ENCODE measurements around the gene SFT2D1. TPM values are rescaled to one million over a fixed set of nuclear protein-coding genes. Genes with fewer than 3 reads are reported as not detected.

Gene SFT2D1
- total and polyA plus RNA-seq, 9 of the 15 experiments (the other 6 are each of a cell fraction or from before 2014, with no cell fraction given) = 54.4 to 140 (median 74.6) TPM

DNA sequence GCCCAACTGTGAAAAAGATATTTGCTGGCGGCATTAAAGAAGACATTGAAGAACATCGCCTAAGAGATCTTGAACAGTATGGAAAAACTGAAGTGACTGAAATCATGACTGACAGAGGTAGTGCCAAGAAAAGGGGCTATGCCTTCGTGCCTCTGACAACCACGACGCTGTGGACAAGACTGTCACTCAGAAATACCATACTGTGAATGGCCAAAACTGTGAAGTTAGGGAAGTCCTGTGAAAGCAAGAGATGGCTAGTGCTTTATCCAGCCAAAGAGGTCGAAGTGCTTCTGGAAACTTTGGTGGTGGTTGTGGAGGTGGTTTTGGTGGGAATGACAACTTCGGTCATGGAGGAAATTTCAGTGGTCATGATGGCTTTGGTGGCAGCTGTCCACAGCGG is 7.5 kb downstream of the SFT2D1 start:
- Histone ChIP-seq H3K27ac (ENCODE audit: extremely low read depth, low read depth, low read length) (no peak overlapping the region), H3K36me3 (ENCODE audit: control insufficient read depth, insufficient read depth, low read length) (peaks cover 57% of the 10 kb centered on the region), H3K4me2 (ENCODE audit: insufficient read depth, low read length) (no peak overlapping the region), H3K4me1 (replicated peaks in 1 of 2; ENCODE audit: control insufficient read depth in 2 of 2, insufficient read depth in 2 of 2, low read length in 2 of 2) (peaks cover 5 to 14% of the 10 kb centered on the region in 2 experiments; a peak in 4 of 5 replicates), H3K9me1 (ENCODE audit: control insufficient read depth, insufficient read depth, low read length) (peaks cover 15% of the 10 kb centered on the region), H2AFZ (ENCODE audit: low read depth, low read length) (no peak overlapping the region), H3K9me3 (replicated peaks; ENCODE audit: control insufficient read depth, insufficient read depth, low read depth, low read length) (no peaks in the 10 kb centered on the region), H4K20me1 (replicated peaks; ENCODE audit: control insufficient read depth, insufficient read depth, low read length) (peaks cover 34% of the 10 kb centered on the region; the same call in 1 of the 2 replicates), H3K9ac (ENCODE audit: insufficient read depth in 1 of 2, low read depth in 2 of 2, low read length in 2 of 2) (no peak overlapping the region), H3K79me2 (ENCODE audit: control insufficient read depth, insufficient read depth, low read length) (peaks cover 96% of the 10 kb centered on the region), H3K27me3 (ENCODE audit: control insufficient read depth in 2 of 2, insufficient read depth in 2 of 2, low read length in 2 of 2) (no peaks in the 10 kb centered on the region), H3K4me3 (no peak overlapping the region)
- ChIA-PET POLR2A (interaction anchor here (0.6 to 1.2 kb wide), 3 partner anchors 15 to 58 kb away, joined by 3 to 4 read pairs (median 3); no protein-coding TSS in a partner anchor), CTCF (ENCODE audit: low intra/inter-chr PET ratio) (no interaction called here)
- BruUV-seq (replicated peaks) = no TSS peak
- in situ Hi-C loops (cut with MboI) = loop anchor here (5.0 kb wide), 1 partner anchor 42 kb away; no protein-coding TSS in a partner anchor
- no peak for DNase-seq (ENCODE audit: extremely low read depth in 1 of 4, low spot score in 3 of 4)
- TF ChIP-seq MXD1 (CRISPR knock-in tag; IDR thresholded peaks at IDR 0.05; ENCODE audit: borderline replicate concordance, poor library complexity, severe bottlenecking) (no peak), PTBP1 (IDR thresholded peaks at IDR 0.05; ENCODE audit: low read depth, low read length) (no peak), MITF (IDR thresholded peaks at IDR 0.05) (no peak), MTA2 (IDR thresholded peaks at IDR 0.05; ENCODE audit: low read depth) (no peak), MTA1 (IDR thresholded peaks at IDR 0.05; ENCODE audit: borderline replicate concordance) (no peak), ZNF668 (CRISPR knock-in tag; IDR thresholded peaks at IDR 0.05) (no peak), HEY1 (CRISPR knock-in tag; IDR thresholded peaks at IDR 0.05; ENCODE audit: borderline replicate concordance) (no peak), RAD21 (CRISPR knock-in tag; conservative IDR thresholded peaks at IDR 0.05 in 1 of 2, IDR thresholded peaks at IDR 0.05 in 1 of 2) (no peak), POLR2B (IDR thresholded peaks at IDR 0.05; ENCODE audit: low read depth, partially characterized antibody) (peak; percentile 22), NFRKB (IDR thresholded peaks at IDR 0.05; ENCODE audit: low read depth) (no peak), ZNF146 (CRISPR knock-in tag; IDR thresholded peaks at IDR 0.05; ENCODE audit: unreplicated experiment) (no peak), CEBPG (CRISPR knock-in tag; IDR thresholded peaks at IDR 0.05) (no peak), CEBPG (tag; conservative IDR thresholded peaks at IDR 0.05 in 1 of 2, IDR thresholded peaks at IDR 0.05 in 1 of 2) (no peak)
- TF ChIP-seq, protein P1, sequence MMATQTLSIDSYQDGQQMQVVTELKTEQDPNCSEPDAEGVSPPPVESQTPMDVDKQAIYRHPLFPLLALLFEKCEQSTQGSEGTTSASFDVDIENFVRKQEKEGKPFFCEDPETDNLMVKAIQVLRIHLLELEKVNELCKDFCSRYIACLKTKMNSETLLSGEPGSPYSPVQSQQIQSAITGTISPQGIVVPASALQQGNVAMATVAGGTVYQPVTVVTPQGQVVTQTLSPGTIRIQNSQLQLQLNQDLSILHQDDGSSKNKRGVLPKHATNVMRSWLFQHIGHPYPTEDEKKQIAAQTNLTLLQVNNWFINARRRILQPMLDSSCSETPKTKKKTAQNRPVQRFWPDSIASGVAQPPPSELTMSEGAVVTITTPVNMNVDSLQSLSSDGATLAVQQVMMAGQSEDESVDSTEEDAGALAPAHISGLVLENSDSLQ (IDR thresholded peaks at IDR 0.05) = peak; percentile 36; the same call in 1 of the 2 replicates
- FAIRE-seq = no peak
- no peak for ATAC-seq
- 86% methylated on average over 8 of the region's 8 CpGs for whole genome bisulfite sequencing (ENCODE audit: insufficient coverage, low coverage, missing lambda C conversion rate)
- intact Hi-C loops (cut with micrococcal nuclease) = loop anchor here (5.0 kb wide), 1 partner anchor 67 kb away; no protein-coding TSS in a partner anchor
